ENCODE results near the gene PNPLA3.

The PNPLA3 gene

GRCh38 chr22:43994006-43994405 lies 70.4 kb downstream of the PNPLA3 start:
- no peak for DNase-seq

DNA sequence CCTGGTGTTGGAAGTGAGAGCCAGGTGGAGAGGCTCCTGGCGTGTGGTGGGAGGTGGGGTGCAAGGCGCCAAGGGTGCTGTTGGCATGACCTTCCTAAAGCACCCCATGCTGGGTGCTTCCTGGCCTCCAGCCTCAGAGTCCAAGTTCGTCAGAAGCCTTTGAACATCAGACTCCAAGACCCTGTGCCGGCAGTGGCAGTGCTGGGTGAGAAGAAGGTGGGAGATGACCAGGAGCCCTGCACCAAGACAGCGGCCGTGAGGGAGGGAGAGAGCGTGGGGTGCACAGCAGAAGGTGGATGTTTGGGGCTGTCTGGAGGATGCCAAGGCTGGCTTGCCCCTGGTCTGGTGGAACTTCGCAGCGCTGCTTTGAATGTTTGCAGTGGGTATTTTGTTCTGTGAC lies 70.8 kb downstream of the PNPLA3 start:
- DNase-seq = no peak

GRCh38 chr22:43995057-43995685 lies 71.6 kb downstream of the PNPLA3 start:
- DNase-seq = no peak

DNA sequence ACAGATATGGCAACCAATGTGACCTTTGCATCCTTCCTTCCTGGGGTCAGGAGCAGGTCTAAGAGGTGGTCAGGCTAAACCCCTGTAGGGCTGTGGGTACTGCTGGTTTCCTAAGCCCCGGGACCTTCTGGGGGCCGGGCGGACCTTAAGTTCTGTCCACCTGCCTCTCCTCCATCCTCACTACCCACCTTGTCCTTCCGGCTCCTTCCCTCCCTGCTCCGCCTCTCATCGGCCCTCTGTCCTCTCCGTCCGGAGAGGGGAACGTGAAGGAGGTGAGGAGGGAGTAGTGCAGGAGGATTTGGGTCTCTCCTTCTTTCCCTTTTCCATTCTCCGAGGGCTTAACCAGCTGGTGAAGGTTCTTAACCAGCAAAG lies 72.2 kb downstream of the PNPLA3 start:
- DNase-seq = no peak

DNA sequence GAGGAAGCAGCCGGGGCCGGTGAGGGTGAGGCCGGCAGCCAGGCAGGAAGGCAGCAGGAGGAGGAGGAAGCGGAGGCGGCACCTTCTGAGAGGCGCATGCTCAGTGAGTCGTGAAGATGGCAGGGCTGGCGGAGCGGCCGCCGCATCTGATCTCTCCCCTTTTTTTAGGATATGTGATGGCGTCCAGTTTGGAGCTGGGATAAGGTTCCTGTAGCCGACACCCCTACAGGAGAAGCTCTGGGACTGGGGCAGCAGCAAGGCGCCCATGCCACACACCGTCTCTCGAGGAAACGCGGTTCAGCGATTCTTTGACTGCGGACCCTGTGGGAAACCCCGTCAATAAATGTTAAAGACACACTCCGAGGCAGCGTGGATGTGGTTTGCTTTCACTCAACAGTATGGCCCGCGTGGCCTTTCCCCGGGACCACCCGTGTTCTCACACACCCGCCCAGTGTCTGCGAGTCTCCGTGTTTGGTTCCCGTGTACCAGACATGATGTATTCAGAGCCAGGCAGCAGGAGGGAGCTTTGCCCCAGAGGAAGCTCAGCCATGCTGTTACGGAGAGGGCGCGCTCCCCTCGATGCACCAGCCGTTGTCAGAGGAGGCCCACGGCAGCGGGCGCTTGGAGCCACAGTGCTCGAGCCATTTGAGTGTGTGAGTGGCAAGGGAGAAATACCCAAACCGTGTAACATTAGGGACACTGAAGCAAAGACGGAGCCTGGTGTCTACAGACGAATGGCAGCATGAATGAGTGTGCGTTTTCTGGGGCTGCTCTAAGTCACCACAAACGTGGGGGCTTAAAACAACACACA lies 72.8 kb downstream of the PNPLA3 start:
- DNase-seq = peak; percentile 80 to 87 (median 81)

DNA sequence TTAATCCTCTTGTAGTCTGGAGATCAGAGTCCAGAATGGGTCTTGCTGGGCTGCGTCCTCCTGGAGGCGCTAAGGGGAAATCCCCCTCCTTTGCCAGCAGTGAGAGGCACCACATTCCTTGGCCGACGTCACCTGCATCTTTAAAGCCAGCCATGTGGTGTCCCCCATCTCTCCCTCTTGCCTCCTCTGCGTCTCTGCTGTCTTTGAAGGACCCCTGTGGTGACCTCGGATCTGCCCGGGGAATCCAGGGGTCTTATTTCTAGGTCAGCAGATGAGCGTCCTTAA lies 73.3 kb downstream of the PNPLA3 start:
- no peak for DNase-seq
